ENCODE data around the gene C3orf18. TPM values are rescaled to one million over a fixed set of nuclear protein-coding genes. Genes with fewer than 3 reads are reported as not detected.

Gene C3orf18
- total and polyA plus RNA-seq, 9 of the 15 experiments (the other 6 are each of a cell fraction or from before 2014, with no cell fraction given) = 0.01 to 2.3 (median 0.94) TPM

DNA sequence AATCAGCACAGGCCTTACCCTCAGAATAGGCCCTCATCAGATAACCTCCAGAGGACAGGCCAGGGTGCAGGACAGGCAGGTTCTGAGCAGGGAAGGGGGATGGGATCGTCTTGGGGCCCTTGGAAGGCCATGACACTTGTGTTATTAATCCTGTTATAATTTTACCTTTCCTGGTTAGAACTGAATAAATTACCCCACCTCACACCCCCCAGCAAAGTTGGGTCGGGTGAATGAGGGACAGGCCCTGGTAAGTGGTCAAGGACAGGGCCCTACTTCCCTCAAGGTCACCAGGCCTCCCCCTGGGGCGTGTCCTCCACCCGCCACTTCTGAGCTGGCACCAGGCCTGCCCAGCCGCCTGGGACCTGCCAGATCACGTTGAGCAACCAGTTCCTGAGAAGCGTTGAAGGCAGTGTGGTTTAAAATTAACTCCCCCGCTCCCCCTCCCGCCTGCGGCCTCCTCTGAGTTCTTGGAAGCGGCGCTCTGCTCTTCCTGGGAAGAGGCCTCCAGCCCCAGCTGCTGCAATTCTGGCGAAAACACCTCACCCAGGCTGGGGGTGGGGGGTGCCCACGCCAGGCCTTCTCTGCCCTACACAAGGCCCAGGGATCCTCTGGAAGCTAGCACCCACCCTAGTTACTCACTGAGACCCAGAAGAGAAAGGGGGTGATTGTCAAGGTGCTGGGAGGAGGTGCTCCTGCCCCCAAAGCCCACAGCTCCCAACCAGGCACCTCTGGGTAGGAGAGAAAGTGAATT is 33.5 kb upstream of the C3orf18 start (continued):
- TF ChIP-seq, protein P1, sequence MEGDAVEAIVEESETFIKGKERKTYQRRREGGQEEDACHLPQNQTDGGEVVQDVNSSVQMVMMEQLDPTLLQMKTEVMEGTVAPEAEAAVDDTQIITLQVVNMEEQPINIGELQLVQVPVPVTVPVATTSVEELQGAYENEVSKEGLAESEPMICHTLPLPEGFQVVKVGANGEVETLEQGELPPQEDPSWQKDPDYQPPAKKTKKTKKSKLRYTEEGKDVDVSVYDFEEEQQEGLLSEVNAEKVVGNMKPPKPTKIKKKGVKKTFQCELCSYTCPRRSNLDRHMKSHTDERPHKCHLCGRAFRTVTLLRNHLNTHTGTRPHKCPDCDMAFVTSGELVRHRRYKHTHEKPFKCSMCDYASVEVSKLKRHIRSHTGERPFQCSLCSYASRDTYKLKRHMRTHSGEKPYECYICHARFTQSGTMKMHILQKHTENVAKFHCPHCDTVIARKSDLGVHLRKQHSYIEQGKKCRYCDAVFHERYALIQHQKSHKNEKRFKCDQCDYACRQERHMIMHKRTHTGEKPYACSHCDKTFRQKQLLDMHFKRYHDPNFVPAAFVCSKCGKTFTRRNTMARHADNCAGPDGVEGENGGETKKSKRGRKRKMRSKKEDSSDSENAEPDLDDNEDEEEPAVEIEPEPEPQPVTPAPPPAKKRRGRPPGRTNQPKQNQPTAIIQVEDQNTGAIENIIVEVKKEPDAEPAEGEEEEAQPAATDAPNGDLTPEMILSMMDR (IDR thresholded peaks at IDR 0.05 in 2 of 3, conservative IDR thresholded peaks at IDR 0.05 in 1 of 3; ENCODE audit: insufficient read depth in 2 of 3, low read depth in 1 of 3, low read length in 3 of 3) = no peak
- TF ChIP-seq HNRNPUL1 (IDR thresholded peaks at IDR 0.05; ENCODE audit: low read length) (no peak), ZBTB33 (CRISPR knock-in tag; IDR thresholded peaks at IDR 0.05) (no peak), EGR1 (conservative IDR thresholded peaks at IDR 0.05) (peak; percentile 73), SMAD3 (CRISPR knock-in tag; conservative IDR thresholded peaks at IDR 0.05) (no peak), MAZ (CRISPR knock-in tag; conservative IDR thresholded peaks at IDR 0.05 in 1 of 2, IDR thresholded peaks at IDR 0.05 in 1 of 2) (peak; percentile 60 to 88), ZNF76 (CRISPR knock-in tag; IDR thresholded peaks at IDR 0.05; ENCODE audit: borderline replicate concordance) (peak; percentile 85; the same call in 1 of the 2 replicates), ZKSCAN3 (CRISPR knock-in tag; IDR thresholded peaks at IDR 0.05) (no peak), LARP7 (IDR thresholded peaks at IDR 0.05) (no peak), PHTF2 (CRISPR knock-in tag; IDR thresholded peaks at IDR 0.05) (no peak), ZNF41 (CRISPR knock-in tag; conservative IDR thresholded peaks at IDR 0.05) (0 out of 2 replicates have a peak, but pooled peaks have one; percentile 9), NCOR1 (IDR thresholded peaks at IDR 0.05) (peak; percentile 75), NFIC (IDR thresholded peaks at IDR 0.05) (peak; percentile 87), ADNP (tag; IDR thresholded peaks at IDR 0.05) (no peak), DACH1 (IDR thresholded peaks at IDR 0.05; ENCODE audit: partially characterized antibody) (no peak), ZNF408 (CRISPR knock-in tag; IDR thresholded peaks at IDR 0.05; ENCODE audit: low read depth) (no peak), ZNF146 (CRISPR knock-in tag; IDR thresholded peaks at IDR 0.05; ENCODE audit: unreplicated experiment) (no peak), ZNF197 (CRISPR knock-in tag; IDR thresholded peaks at IDR 0.05; ENCODE audit: low read depth) (0 out of 2 replicates have a peak, but pooled peaks have one; percentile 53), SMAD2 (IDR thresholded peaks at IDR 0.05; ENCODE audit: low read depth, low read length) (no peak), ZNF551 (CRISPR knock-in tag; IDR thresholded peaks at IDR 0.05) (no peak), MXI1 (IDR thresholded peaks at IDR 0.05; ENCODE audit: low read depth, low read length) (no peak), BCOR (IDR thresholded peaks at IDR 0.05) (0 out of 2 replicates have a peak, but pooled peaks have one; percentile 24), ZFP36 (IDR thresholded peaks at IDR 0.05; ENCODE audit: low read depth, low read length, partially characterized antibody) (peak; percentile 68)
- TF ChIP-seq, protein P2, sequence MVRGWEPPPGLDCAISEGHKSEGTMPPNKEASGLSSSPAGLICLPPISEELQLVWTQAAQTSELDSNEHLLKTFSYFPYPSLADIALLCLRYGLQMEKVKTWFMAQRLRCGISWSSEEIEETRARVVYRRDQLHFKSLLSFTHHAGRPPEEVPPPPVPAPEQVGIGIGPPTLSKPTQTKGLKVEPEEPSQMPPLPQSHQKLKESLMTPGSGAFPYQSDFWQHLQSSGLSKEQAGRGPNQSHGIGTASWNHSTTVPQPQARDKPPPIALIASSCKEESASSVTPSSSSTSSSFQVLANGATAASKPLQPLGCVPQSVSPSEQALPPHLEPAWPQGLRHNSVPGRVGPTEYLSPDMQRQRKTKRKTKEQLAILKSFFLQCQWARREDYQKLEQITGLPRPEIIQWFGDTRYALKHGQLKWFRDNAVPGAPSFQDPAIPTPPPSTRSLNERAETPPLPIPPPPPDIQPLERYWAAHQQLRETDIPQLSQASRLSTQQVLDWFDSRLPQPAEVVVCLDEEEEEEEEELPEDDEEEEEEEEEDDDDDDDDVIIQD (CRISPR knock-in tag; IDR thresholded peaks at IDR 0.05) = no peak
- TF ChIP-seq, protein P3, sequence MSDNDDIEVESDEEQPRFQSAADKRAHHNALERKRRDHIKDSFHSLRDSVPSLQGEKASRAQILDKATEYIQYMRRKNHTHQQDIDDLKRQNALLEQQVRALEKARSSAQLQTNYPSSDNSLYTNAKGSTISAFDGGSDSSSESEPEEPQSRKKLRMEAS (CRISPR knock-in tag; IDR thresholded peaks at IDR 0.05) = peak; percentile 35
